Heart right ventricle (tissue), 16 donors: ENCODE results near the gene HTT-AS. TPM values are rescaled to one million over a fixed set of nuclear protein-coding genes. Genes with fewer than 3 reads are reported as not detected.
A peak's percentile ranks its signal among the peaks of the same experiment; 100 is the strongest.

Experiments used
- ATAC-seq, 8 donors: fragments of 200-7000 bp; cut with Tn5 transposase; one replicate each; pipeline ENCODE4 v1.9.1; 2020; ENCODE audit warnings: mild to moderate bottlenecking in 8 of 8, moderate library complexity in 8 of 8, moderate number of reproducible peaks in 1 of 8
- DNase-seq, 2 donors: peaks; one replicate each; pipeline ENCODE4 v3.0.0-alpha.2; 2020
- H3K27ac ChIP-seq, 10 donors: fragments of 200-600 bp; sonication (generic) in 2 of 10; one replicate each; pipeline versions ENCODE4 v1.5.0 to v1.8.0; 2020 to 2022; ENCODE audit warnings: mild to moderate bottlenecking in 3 of 10
- H3K27me3 ChIP-seq, 7 donors: fragments of 200-600 bp; one replicate each; pipeline ENCODE4 v1.8.0; 2021 to 2022; ENCODE audit warnings: mild to moderate bottlenecking in 2 of 7
- H3K36me3 ChIP-seq, 9 donors: fragments of 200-600 bp; sonication (generic) in 1 of 9; one replicate each; pipeline versions ENCODE4 v1.5.0 to v1.8.0; 2020 to 2022; ENCODE audit warnings: mild to moderate bottlenecking in 2 of 9
- H3K4me1 ChIP-seq, 9 donors: fragments of 200-600 bp; sonication (generic) in 1 of 9; one replicate each; pipeline versions ENCODE4 v1.5.0 to v1.8.0; 2020 to 2022; ENCODE audit warnings: mild to moderate bottlenecking in 4 of 9
- H3K4me3 ChIP-seq, 10 donors: fragments of 200-600 bp; sonication (generic) in 2 of 10; one replicate each; pipeline versions ENCODE4 v1.5.0 to v1.8.0; 2020 to 2022; ENCODE audit warnings: mild to moderate bottlenecking in 7 of 10, moderate library complexity in 2 of 10
- H3K9me3 ChIP-seq, 11 donors: fragments of 200-600 bp in 10 of 11; sonication (generic) in 2 of 11; one replicate each; pipeline versions ENCODE4 v1.5.0 to v1.8.0; 2013 to 2022; ENCODE audit warnings: mild to moderate bottlenecking in 2 of 11, control low read depth in 1 of 11, moderate library complexity in 1 of 11
- CTCF ChIP-seq, 9 donors: fragments of 200-600 bp; sonication (generic) in 2 of 9; IDR thresholded peaks; one replicate each; pipeline versions ENCODE4 v1.5.0 to v1.8.0; 2021 to 2022; ENCODE audit warnings: antibody characterized with exemption in 9 of 9, mild to moderate bottlenecking in 5 of 9, moderate library complexity in 1 of 9
- WGBS, 2 donors: extraction: QIAGEN DNeasy Blood & Tissue Kit; methylation state at CpG; one replicate each; pipeline ENCODE4 v1.1.7; 2013; ENCODE audit warnings: inconsistent platforms in 1 of 2; 5-methylcytosine and 5-hydroxymethylcytosine counted together
- intact Hi-C, 10 donors: fragments of 100-400 bp; cut with DNase I; formaldehyde crosslinking; loops; one replicate each; pipeline versions ENCODE4 v1.11.1 to v1.14.2; 2022
- polyA plus RNA-seq, 2 donors: library from polyadenylated mRNA; stranded (reverse); fragments of 200-250 nt; gene quantifications; one replicate each; pipeline ENCODE4 v1.2.3, GENCODE V29; 2013
- total RNA-seq, 10 donors: library from RNA; stranded (reverse); fragmentation: NEBNext Ultra II Directional in 3 of 10; extraction: Animal tissue kit (Norgen Biotek cat#: 25700) in 3 of 10; gene quantifications; one replicate each; pipeline versions ENCODE4 v1.2.1 to v1.2.4, GENCODE V29; 2021 to 2023
- donor health status: Arrhythmogenic right ventricular cardiomyopathy.
- donor health status: ischemic (EF 13 %, LVEDD 7.1; RV severe dilation, severe dysfunction).
- donor health status: healthy with polysubstance abuse.
- donor health status: DM: no; HTN: yes; CAD: no.
- donor health status: DM: no; HTN: no; CAD: no.
- donor health status: ischemic (EF 25% LVEDD 6.9; RV normal size, moderate dysfunction).
- donor health status: ischemic (EF 25% LVEDD 5.7; RV mildly dilated, moderate dysfunction).
- donor health status: healthy.
- donor health status: DM: yes; HTN: yes; CAD: no.
- donor health status: Ischemic cardiomyopathy.
- donor health status: ischemic (EF 35%, LVEDD 5.7; RV mildly dilated, moderate dysfunction).
- donor health status: nonischemic (EF 11% LVEDD 7.7; RV severe dilation, severe dysfunction).
- donor health status: DM: yes; HTN: yes; CAD: no.
- donor health status: PGD.
- donor health status: ischemic (EF 29% LVEDD 5.4; RV normal size, mild dysfunction).
- donor health status: nonischemic (EF 23%, LVEDD 6.1; RV moderate dilation, normal function).

HTT-AS gene
- total and polyA plus RNA-seq, 12 donors: not detected

GRCh38 chr4:3115637-3116270, 41.4 kb upstream of the HTT-AS start:
- Histone ChIP-seq H3K27ac (peak overlapping the region in 5 of 10 donors; percentile 7 to 45 (median 28)), H3K4me1 (peaks cover 3 to 45% (median 32%) of the 10 kb centered on the region in 9 donors), H3K4me3 (no peak overlapping the region), H3K27me3 (no peaks in the 10 kb centered on the region), H3K9me3 (no peaks in the 10 kb centered on the region), H3K36me3 (peaks cover 0 to 99% (median 23%) of the 10 kb centered on the region in 9 donors)
- TF ChIP-seq CTCF (IDR thresholded peaks at IDR 0.05): no peak
- ATAC-seq (peak in 7 of 8 donors; percentile 29 to 46 (median 42)), DNase-seq (no peak)
- intact Hi-C loops: loop anchor here in 1 of 10 donors (10.0 kb wide), 1 partner anchor 219 kb away; no protein-coding TSS in a partner anchor
- 78 to 82% methylated on average over 15 of the region's 15 CpGs for WGBS, 2 donors

GRCh38 chr4:3114377-3114776, 40.0 kb upstream of the HTT-AS start:
- Histone ChIP-seq H3K9me3 (no peaks in the 10 kb centered on the region), H3K4me1 (peaks cover 3 to 49% (median 32%) of the 10 kb centered on the region in 9 donors), H3K36me3 (peaks cover 0 to 100% (median 23%) of the 10 kb centered on the region in 9 donors), H3K4me3 (no peak overlapping the region), H3K27me3 (no peaks in the 10 kb centered on the region), H3K27ac (no peak overlapping the region)
- no peak for TF ChIP-seq CTCF (IDR thresholded peaks at IDR 0.05)
- intact Hi-C loops: loop anchor here in 1 of 10 donors (10.0 kb wide), 1 partner anchor 220 kb away; no protein-coding TSS in a partner anchor
- WGBS, 2 donors: 97 to 99% methylated on average over 6 of the region's 6 CpGs
- ATAC-seq: no peak
- DNase-seq: no peak

- Histone ChIP-seq H3K9me3 (no peaks in the 10 kb centered on the region), H3K4me1 (peaks cover 7 to 64% (median 42%) of the 10 kb centered on the region in 9 donors), H3K27me3 (no peaks in the 10 kb centered on the region), H3K36me3 (peaks cover 0 to 100% (median 23%) of the 10 kb centered on the region in 9 donors), H3K27ac (peak overlapping the region in 8 of 10 donors; percentile 11 to 70 (median 49)), H3K4me3 (no peak overlapping the region)
- DNase-seq (no peak), ATAC-seq (peak in 2 of 8 donors; percentile 29 to 32)
- TF ChIP-seq CTCF (IDR thresholded peaks at IDR 0.05): no peak
- intact Hi-C loops: loop anchor here in 1 of 10 donors (10.0 kb wide), 1 partner anchor 222 kb away; no protein-coding TSS in a partner anchor
- WGBS, 2 donors: 78 to 80% methylated on average over 5 of the region's 5 CpGs
Measured at GRCh38 chr4:3112609-3113469, 38.5 kb upstream of the HTT-AS start.

- H3K27ac ChIP-seq: peak overlapping the region in 9 of 10 donors; percentile 11 to 70 (median 49)
- H3K4me1 ChIP-seq: peaks cover 13 to 66% (median 47%) of the 10 kb centered on the region in 9 donors
- no peaks in the 10 kb centered on the region for H3K9me3 ChIP-seq
- DNase-seq (no peak), ATAC-seq (peak in 5 of 8 donors; percentile 24 to 50 (median 40))
- 40 to 51% methylated on average over 4 of the region's 4 CpGs for WGBS, 2 donors
- H3K36me3 ChIP-seq: peaks cover 0 to 100% (median 23%) of the 10 kb centered on the region in 9 donors
- no peak overlapping the region for H3K4me3 ChIP-seq
- no peaks in the 10 kb centered on the region for H3K27me3 ChIP-seq
- TF ChIP-seq CTCF (IDR thresholded peaks at IDR 0.05): no peak
- intact Hi-C loops: loop anchor here in 1 of 10 donors (10.0 kb wide), 1 partner anchor 223 kb away; no protein-coding TSS in a partner anchor
Measured at GRCh38 chr4:3112201-3112600, 37.9 kb upstream of the HTT-AS start.
